Mesenchymal stem cell (in vitro differentiated cells and primary cell): Measurements from ENCODE around the gene ADI1.

ENCODE experiments used
- DNase-seq: peaks from one replicate; pipeline ENCODE4 v3.0.0-alpha.2; 2013
- H2AFZ ChIP-seq: one replicate; pipeline ENCODE4 v1.6.1; 2013; ENCODE audit warnings: low read depth, mild to moderate bottlenecking, control low read depth, inconsistent platforms, low read length, moderate library complexity
- H2AK5ac ChIP-seq: 2 replicates; pipeline ENCODE4 v1.6.1; 2013; ENCODE audit warnings: low read length, moderate library complexity, mild to moderate bottlenecking, inconsistent platforms; ENCODE audit not compliant: severe bottlenecking
- H2BK120ac ChIP-seq: one replicate; pipeline ENCODE4 v1.6.1; 2013; ENCODE audit warnings: low read depth, mild to moderate bottlenecking, inconsistent platforms, low read length, moderate library complexity
- H2BK12ac ChIP-seq, 2 experiments: one replicate each; pipeline ENCODE4 v1.6.1; 2013; ENCODE audit warnings: inconsistent platforms in 2 of 2, low read length in 2 of 2, mild to moderate bottlenecking in 2 of 2, moderate library complexity in 2 of 2, control low read depth in 1 of 2
- H2BK15ac ChIP-seq: one replicate; pipeline ENCODE4 v1.6.1; 2013; ENCODE audit warnings: mild to moderate bottlenecking, low read depth, inconsistent platforms; ENCODE audit not compliant: poor library complexity, severe bottlenecking
- H2BK5ac ChIP-seq: 2 replicates; pipeline ENCODE4 v1.6.1; 2013; ENCODE audit warnings: low read depth, mild to moderate bottlenecking, low read length, control low read depth, inconsistent platforms; ENCODE audit not compliant: poor library complexity, severe bottlenecking
- H3K14ac ChIP-seq, 2 experiments: one replicate each; pipeline ENCODE4 v1.6.1; 2013; ENCODE audit warnings: inconsistent platforms in 2 of 2, low read length in 2 of 2, control low read depth in 1 of 2, mild to moderate bottlenecking in 1 of 2, moderate library complexity in 1 of 2
- H3K18ac ChIP-seq, 2 experiments: one replicate each; pipeline ENCODE4 v1.6.1; 2013; ENCODE audit warnings: inconsistent platforms in 2 of 2, low read length in 2 of 2, control low read depth in 1 of 2, low read depth in 1 of 2, mild to moderate bottlenecking in 1 of 2
- H3K23ac ChIP-seq, 2 experiments: one replicate each; pipeline ENCODE4 v1.6.1; 2013; ENCODE audit warnings: inconsistent platforms in 2 of 2, low read length in 2 of 2, mild to moderate bottlenecking in 2 of 2, moderate library complexity in 2 of 2, control low read depth in 1 of 2
- H3K27ac ChIP-seq: 2 replicates; pipeline ENCODE4 v1.5.1; 2013; ENCODE audit warnings: mild to moderate bottlenecking, moderate library complexity, low read length, control low read depth, inconsistent platforms; ENCODE audit not compliant: poor library complexity, severe bottlenecking
- H3K27me3 ChIP-seq, 2 experiments: 2 replicates each; pipeline versions ENCODE4 v1.6.1 to v1.7.0; 2013; ENCODE audit warnings: low read length in 2 of 2, mild to moderate bottlenecking in 2 of 2, moderate library complexity in 2 of 2, control low read depth in 1 of 2, inconsistent platforms in 1 of 2; ENCODE audit not compliant: control insufficient read depth in 1 of 2, insufficient read depth in 1 of 2
- H3K36me3 ChIP-seq, 2 experiments: 2 replicates each; pipeline versions ENCODE4 v1.6.1 to v1.7.0; 2013; ENCODE audit warnings: low read length in 2 of 2, control low read depth in 1 of 2, inconsistent platforms in 1 of 2, low read depth in 1 of 2, mild to moderate bottlenecking in 1 of 2; ENCODE audit not compliant: insufficient read depth in 2 of 2, control insufficient read depth in 1 of 2
- H3K4ac ChIP-seq, 2 experiments: one replicate each; pipeline ENCODE4 v1.6.1; 2013; ENCODE audit warnings: inconsistent platforms in 2 of 2, low read length in 2 of 2, mild to moderate bottlenecking in 2 of 2, moderate library complexity in 2 of 2, control low read depth in 1 of 2, low read depth in 1 of 2
- H3K4me1 ChIP-seq: 2 replicates; pipeline ENCODE4 v1.6.1; 2013; ENCODE audit warnings: low read depth, low read length, control low read depth; ENCODE audit not compliant: control insufficient read depth, insufficient read depth
- H3K4me2 ChIP-seq: 2 replicates; pipeline ENCODE4 v1.6.1; 2013; ENCODE audit warnings: low read length, mild to moderate bottlenecking, inconsistent platforms; ENCODE audit not compliant: poor library complexity, severe bottlenecking
- H3K4me3 ChIP-seq, 2 experiments: 2 replicates each; pipeline versions ENCODE4 v1.5.1 to v1.7.0; 2013; ENCODE audit warnings: low read length in 2 of 2, mild to moderate bottlenecking in 2 of 2, control low read depth in 1 of 2, low read depth in 1 of 2; ENCODE audit not compliant: insufficient read depth in 1 of 2
- H3K79me1 ChIP-seq: replicated peaks from 2 replicates; pipeline ENCODE4 v1.6.1; 2013; ENCODE audit warnings: mild to moderate bottlenecking, control low read depth, low read length, inconsistent platforms; ENCODE audit not compliant: poor library complexity, severe bottlenecking
- H3K9ac ChIP-seq: 2 replicates; pipeline ENCODE4 v1.7.0; 2013; ENCODE audit warnings: mild to moderate bottlenecking, low read length, moderate library complexity
- H3K9me3 ChIP-seq: 2 replicates; pipeline ENCODE4 v1.7.0; 2013; ENCODE audit warnings: mild to moderate bottlenecking, low read length; ENCODE audit not compliant: control insufficient read depth
- H4K8ac ChIP-seq: one replicate; pipeline ENCODE4 v1.6.1; 2013; ENCODE audit warnings: inconsistent platforms, mild to moderate bottlenecking, low read length, moderate library complexity
- H4K91ac ChIP-seq: one replicate; pipeline ENCODE4 v1.6.1; 2013; ENCODE audit warnings: mild to moderate bottlenecking, low read length, inconsistent platforms
- WGBS: methylation state at CpG from one replicate; pipeline ENCODE4 v1.1.7; 2013; ENCODE audit warnings: mixed read lengths; 5-methylcytosine and 5-hydroxymethylcytosine counted together

The ADI1 gene

GRCh38 chr2:3483986-3484960 is 35.1 kb downstream of the ADI1 start:
- H2BK5ac ChIP-seq, result no peak overlapping the region
- H2AK5ac ChIP-seq, result no peak overlapping the region
- 96% methylated on average over 33 of the region's 34 CpGs for WGBS
- H3K4me3 ChIP-seq, result no peak overlapping the region
- no peaks in the 10 kb centered on the region for H3K9me3 ChIP-seq
- H3K27me3 ChIP-seq, result no peaks in the 10 kb centered on the region
- H3K4me1 ChIP-seq, result peaks cover 8% of the 10 kb centered on the region
- no peak overlapping the region for H2BK12ac ChIP-seq
- no peak overlapping the region for H3K18ac ChIP-seq
- H4K91ac ChIP-seq, result no peak overlapping the region
- H3K23ac ChIP-seq, result no peak overlapping the region
- no peak for DNase-seq
- no peak overlapping the region for H4K8ac ChIP-seq
- no peak overlapping the region for H3K27ac ChIP-seq
- no peak overlapping the region for H2BK120ac ChIP-seq
- no peak overlapping the region for H3K4me2 ChIP-seq
- H3K14ac ChIP-seq, result no peak overlapping the region
- no peak overlapping the region for H2BK15ac ChIP-seq
- no peak overlapping the region for H2AFZ ChIP-seq
- H3K79me1 ChIP-seq, result no peaks in the 10 kb centered on the region
- peaks cover 19 to 46% of the 10 kb centered on the region in 2 experiments for H3K36me3 ChIP-seq
- no peak overlapping the region for H3K9ac ChIP-seq
- no peak overlapping the region for H3K4ac ChIP-seq

- H2BK15ac ChIP-seq, result no peak overlapping the region
- no peak overlapping the region for H2AFZ ChIP-seq
- H3K36me3 ChIP-seq, result peaks cover 27 to 54% of the 10 kb centered on the region in 2 experiments
- no peaks in the 10 kb centered on the region for H3K79me1 ChIP-seq
- DNase-seq, result no peak
- H2BK12ac ChIP-seq, result no peak overlapping the region
- no peak overlapping the region for H3K18ac ChIP-seq
- H2AK5ac ChIP-seq, result no peak overlapping the region
- peaks cover 2% of the 10 kb centered on the region for H3K4me1 ChIP-seq
- no peaks in the 10 kb centered on the region for H3K9me3 ChIP-seq
- H3K9ac ChIP-seq, result no peak overlapping the region
- no peak overlapping the region for H2BK5ac ChIP-seq
- no peak overlapping the region for H3K14ac ChIP-seq
- 79% methylated on average over 30 of the region's 30 CpGs for WGBS
- H4K8ac ChIP-seq, result no peak overlapping the region
- H3K4me3 ChIP-seq, result peak overlapping the region in 1 of 2 experiments; percentile 47
- H2BK120ac ChIP-seq, result no peak overlapping the region
- H3K27ac ChIP-seq, result no peak overlapping the region
- no peak overlapping the region for H3K23ac ChIP-seq
- no peaks in the 10 kb centered on the region for H3K27me3 ChIP-seq
- no peak overlapping the region for H3K4ac ChIP-seq
- H4K91ac ChIP-seq, result no peak overlapping the region
- no peak overlapping the region for H3K4me2 ChIP-seq
These were observed 35.9 kb downstream of the ADI1 start for GRCh38 chr2:3483227-3483985.

GRCh38 chr2:3482363-3482821 is 36.9 kb downstream of the ADI1 start:
- Histone ChIP-seq H2BK120ac (no peak overlapping the region), H3K4ac (no peak overlapping the region), H2BK15ac (no peak overlapping the region), H2BK12ac (no peak overlapping the region), H3K36me3 (peaks cover 33 to 57% of the 10 kb centered on the region in 2 experiments), H3K9ac (no peak overlapping the region), H2BK5ac (no peak overlapping the region), H3K9me3 (no peaks in the 10 kb centered on the region), H3K79me1 (peaks cover 2% of the 10 kb centered on the region), H3K27ac (no peak overlapping the region), H2AFZ (no peak overlapping the region), H3K14ac (no peak overlapping the region), H3K4me3 (no peak overlapping the region), H2AK5ac (no peak overlapping the region), H3K4me2 (no peak overlapping the region), H3K18ac (no peak overlapping the region), H3K4me1 (no peaks in the 10 kb centered on the region), H3K27me3 (no peaks in the 10 kb centered on the region), H4K91ac (no peak overlapping the region), H3K23ac (no peak overlapping the region), H4K8ac (no peak overlapping the region)
- 93% methylated on average over 19 of the region's 20 CpGs for WGBS
- no peak for DNase-seq
